NCI-H748 treated with DMSO at 0.1 percent for 48 hours (cell line): ENCODE data around the gene INPP5B.
A peak's percentile ranks its signal among the peaks of the same experiment; 100 is the strongest.

Experiments
- DNase-seq: peaks from one replicate; lab custom pipeline; 2025; lab: John Stamatoyannopoulos, UW

The INPP5B gene

GRCh38 chr1:37872692-37873091, 74.2 kb downstream of the INPP5B start:
- DNase-seq = no peak

GRCh38 chr1:37868466-37868865, 78.4 kb downstream of the INPP5B start:
- no peak for DNase-seq

- DNase-seq = no peak
Measured at GRCh38 chr1:37867784-37868183, 79.1 kb downstream of the INPP5B start.

GRCh38 chr1:37866491-37866890, 80.4 kb downstream of the INPP5B start:
- DNase-seq = no peak

- DNase-seq = no peak
Measured at GRCh38 chr1:37865348-37866120, 81.3 kb downstream of the INPP5B start.

- DNase-seq = no peak
Measured at GRCh38 chr1:37862330-37862729, 84.5 kb downstream of the INPP5B start.

- DNase-seq = no peak
Measured at GRCh38 chr1:37861151-37861550, 85.7 kb downstream of the INPP5B start.

- DNase-seq = no peak
Measured at GRCh38 chr1:37860346-37860666, 86.5 kb downstream of the INPP5B start.

- peak; percentile 81 for DNase-seq
Measured at GRCh38 chr1:37859507-37860345, 87.1 kb downstream of the INPP5B start, which contains the start of gene MTF1. Gene MTF1 (minus strand): TSS chr1:37859592. CDS start chr1:37857658, 1,934 bp downstream.

GRCh38 chr1:37858931-37859506, 87.8 kb downstream of the INPP5B start:
- no peak for DNase-seq

GRCh38 chr1:37854406-37854805, 92.4 kb downstream of the INPP5B start:
- no peak for DNase-seq

- DNase-seq = no peak
Measured at GRCh38 chr1:37853157-37853556, 93.7 kb downstream of the INPP5B start.

GRCh38 chr1:37851782-37852210, 95.1 kb downstream of the INPP5B start:
- no peak for DNase-seq

- no peak for DNase-seq
Measured at GRCh38 chr1:37851262-37851661, 95.6 kb downstream of the INPP5B start.

- DNase-seq = no peak
Measured at GRCh38 chr1:37850352-37850955, 96.4 kb downstream of the INPP5B start.

GRCh38 chr1:37849480-37849879, 97.4 kb downstream of the INPP5B start:
- no peak for DNase-seq

- DNase-seq = no peak
Measured at GRCh38 chr1:37846647-37847339, 100.1 kb downstream of the INPP5B start.

- no peak for DNase-seq
Measured at GRCh38 chr1:37845786-37846185, 101.1 kb downstream of the INPP5B start.

- DNase-seq = no peak
Measured at GRCh38 chr1:37845049-37845646, 101.7 kb downstream of the INPP5B start.

GRCh38 chr1:37844536-37844935, 102.3 kb downstream of the INPP5B start:
- DNase-seq = no peak

- DNase-seq = no peak
Measured at GRCh38 chr1:37841652-37842051, 105.2 kb downstream of the INPP5B start.
